Activated naive CD4-positive, alpha-beta T cell treated with anti-CD3 and anti-CD28 coated beads, Interleukin-2, amount 10 ng/mL, durations not matched to agents 7 days and 5 days (primary cell): Measurements from ENCODE around the gene CLIC1.

Experiments used
- CTCF ChIA-PET: fragments of 350-600 bp; sonication (Branson Sonifier 250); formaldehyde crosslinking; loops from one replicate; lab custom pipeline; 2021; ENCODE audit warnings: antibody characterized with exemption; lab: Charles Lee
- DNase-seq: peaks from one replicate; pipeline ENCODE4 v3.0.0-alpha.2; 2020
- H3K27ac Mint-ChIP-seq: one replicate; pipeline ENCODE4 v1.8.0; 2021; ENCODE audit warnings: mild to moderate bottlenecking, moderate library complexity, mixed read lengths
- H3K27me3 Mint-ChIP-seq: one replicate; pipeline ENCODE4 v1.8.0; 2021; ENCODE audit warnings: mild to moderate bottlenecking, mixed read lengths
- H3K36me3 Mint-ChIP-seq: one replicate; pipeline ENCODE4 v1.8.0; 2021; ENCODE audit warnings: mixed read lengths
- H3K4me1 Mint-ChIP-seq: one replicate; pipeline ENCODE4 v1.8.0; 2021; ENCODE audit warnings: mixed read lengths
- H3K4me3 Mint-ChIP-seq: one replicate; pipeline ENCODE4 v1.8.0; 2021; ENCODE audit warnings: mild to moderate bottlenecking, moderate library complexity, mixed read lengths
- H3K9me3 Mint-ChIP-seq: one replicate; pipeline ENCODE4 v1.8.0; 2021; ENCODE audit warnings: mixed read lengths

Gene CLIC1

DNA sequence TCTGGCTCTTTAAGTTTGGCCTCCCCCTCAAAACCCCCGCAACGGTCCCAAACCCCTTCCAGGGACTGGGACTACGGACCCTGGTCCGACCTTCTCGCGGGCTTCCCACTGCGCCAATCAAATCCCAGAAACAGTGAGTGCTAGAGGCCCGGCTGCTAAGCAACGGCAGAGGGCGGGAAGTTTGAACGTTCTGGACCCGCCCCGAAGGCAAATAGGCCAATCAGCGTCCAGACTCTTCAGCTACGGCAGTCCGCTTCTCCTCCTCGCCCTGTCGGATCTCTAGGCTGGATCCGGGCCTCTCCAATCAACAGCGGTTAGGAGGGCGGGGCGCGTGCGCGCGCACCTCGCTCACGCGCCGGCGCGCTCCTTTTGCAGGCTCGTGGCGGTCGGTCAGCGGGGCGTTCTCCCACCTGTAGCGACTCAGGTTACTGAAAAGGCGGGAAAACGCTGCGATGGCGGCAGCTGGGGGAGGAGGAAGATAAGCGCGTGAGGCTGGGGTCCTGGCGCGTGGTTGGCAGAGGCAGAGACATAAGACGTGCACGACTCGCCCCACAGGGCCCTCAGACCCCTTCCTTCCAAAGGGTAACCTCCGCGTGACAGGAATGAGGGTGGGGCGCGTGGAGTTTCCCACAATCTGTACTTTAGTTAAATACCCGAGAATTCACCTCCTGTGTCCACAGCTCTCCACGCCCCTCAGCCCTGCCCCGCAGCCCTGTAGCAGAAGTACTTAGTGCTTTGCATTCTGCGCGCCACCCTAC, 3.5 kb upstream of the CLIC1 start, which contains the start of gene MSH5:
TSS of gene MSH5 (plus strand) at position 367 of the 758 bp plus-strand sequence. CDS start 462 bp downstream, outside the sequence.
- CTCF ChIA-PET, result interaction anchor here (0.7 to 3.7 kb wide), 12 partner anchors 8 to 218 kb away, joined by 3 to 23 read pairs (median 4); partner anchors contain the start of genes ATP6V1G2 and DDAH2
- Mint-ChIP-seq H3K27me3 (peaks cover 5% of the 10 kb centered on the region), H3K4me3 (peak within 1 kb of the TSS; percentile 100), H3K36me3 (peaks cover 42% of the 10 kb centered on the region), H3K4me1 (peaks cover 52% of the 10 kb centered on the region), H3K9me3 (no peaks in the 10 kb centered on the region), H3K27ac (peak within 1 kb of the TSS; percentile 93)
- peak; percentile 98 for DNase-seq

DNA sequence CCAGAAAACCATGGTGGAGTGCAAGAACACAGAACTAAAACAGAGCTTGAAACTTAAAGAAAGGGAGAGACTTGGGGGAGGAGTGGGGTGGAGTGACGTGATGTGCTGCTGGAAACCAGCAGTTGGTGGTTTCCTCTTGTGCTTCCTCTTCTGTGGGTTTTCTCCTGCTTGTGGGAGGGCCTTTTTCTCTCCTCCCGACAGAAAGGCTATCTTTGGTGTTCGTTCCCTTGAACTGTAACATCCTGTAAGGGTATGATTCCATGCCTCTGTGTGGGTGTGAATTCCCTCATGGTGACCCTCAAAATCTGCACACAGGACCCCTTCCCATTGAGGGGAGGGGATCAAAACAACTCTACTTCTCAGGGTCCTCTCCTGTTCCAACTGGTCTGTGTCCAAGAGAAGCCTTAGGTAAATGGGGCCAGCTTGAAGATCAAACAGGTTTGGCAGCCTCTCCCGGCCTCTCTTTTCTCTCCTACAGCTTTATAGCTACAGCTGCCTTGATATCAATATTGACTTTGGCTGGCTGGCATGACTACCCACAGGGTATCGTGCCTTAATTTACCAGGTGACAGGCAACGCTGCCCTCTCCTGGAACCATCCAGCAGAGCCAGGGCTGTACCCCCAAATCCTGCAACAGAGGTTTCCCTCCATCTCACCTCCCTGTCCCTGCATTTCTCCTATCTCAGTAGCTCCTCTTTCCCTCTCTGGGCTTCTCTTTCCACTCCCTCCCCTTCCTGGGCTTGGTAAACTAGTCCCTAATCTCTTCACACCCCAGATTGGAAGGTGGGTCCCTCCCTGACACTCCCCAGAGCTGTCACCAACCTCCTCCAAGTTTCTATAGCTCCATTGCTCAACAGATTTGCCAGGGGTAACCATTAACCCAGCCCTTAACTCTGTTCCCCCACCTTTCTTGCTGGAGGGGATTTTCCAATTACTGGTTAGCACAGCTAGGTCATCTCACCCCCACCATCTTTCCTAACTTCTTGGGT, 2.0 kb upstream of the CLIC1 start:
- Mint-ChIP-seq H3K4me3 (peak overlapping the region; percentile 100), H3K27ac (peak overlapping the region; percentile 93), H3K36me3 (peaks cover 50% of the 10 kb centered on the region), H3K4me1 (peaks cover 66% of the 10 kb centered on the region), H3K27me3 (peaks cover 5% of the 10 kb centered on the region), H3K9me3 (no peaks in the 10 kb centered on the region)
- CTCF ChIA-PET, result interaction anchor here (0.7 to 3.7 kb wide), 22 partner anchors 9 to 192 kb away, joined by 3 to 23 read pairs (median 4); partner anchors contain the start of genes ATP6V1G2, DDAH2, GPANK1 and HSPA1B
- DNase-seq, result peak; percentile 84

DNA sequence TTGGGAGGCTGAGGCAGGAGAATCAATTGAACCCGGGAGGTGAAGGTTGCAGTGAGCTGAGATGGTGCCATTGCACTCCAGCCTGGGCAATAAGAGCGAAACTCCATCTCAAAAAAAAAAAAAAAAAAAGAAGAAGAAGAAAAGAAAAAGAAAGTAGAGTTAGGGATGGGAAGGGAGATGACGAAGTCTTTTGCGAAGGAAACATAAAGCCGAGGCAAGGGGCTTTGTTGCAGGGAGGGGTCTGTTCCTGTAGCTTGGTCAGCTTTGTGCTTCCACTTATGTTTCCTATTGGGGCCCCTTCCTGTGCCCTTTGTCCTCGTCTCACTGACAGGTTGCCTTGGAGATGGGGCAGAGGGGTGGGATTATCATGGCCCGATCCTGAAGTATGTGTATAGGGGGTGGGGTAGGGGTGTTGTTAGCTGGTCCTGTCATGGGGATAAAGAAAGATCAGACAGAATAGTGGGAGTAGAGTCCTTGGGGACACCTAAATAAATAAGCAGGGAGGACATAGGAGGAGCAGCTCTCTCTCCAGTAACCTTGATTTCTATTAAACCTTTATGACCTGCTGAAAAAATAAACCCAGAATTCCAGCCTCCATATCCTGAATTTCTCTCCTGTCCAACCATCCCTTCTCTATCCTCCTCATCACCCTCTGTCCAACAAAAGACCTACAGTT, 1.1 kb upstream of the CLIC1 start:
- H3K27me3 Mint-ChIP-seq, result peaks cover 5% of the 10 kb centered on the region
- H3K9me3 Mint-ChIP-seq, result no peaks in the 10 kb centered on the region
- H3K4me1 Mint-ChIP-seq, result peaks cover 69% of the 10 kb centered on the region
- H3K27ac Mint-ChIP-seq, result peak overlapping the region; percentile 93
- H3K4me3 Mint-ChIP-seq, result peak overlapping the region; percentile 100
- H3K36me3 Mint-ChIP-seq, result peaks cover 45% of the 10 kb centered on the region
- DNase-seq, result peak; percentile 55
- CTCF ChIA-PET, result interaction anchor here (0.8 to 3.7 kb wide), 11 partner anchors 8 to 94 kb away, joined by 3 to 23 read pairs (median 4); partner anchors contain the start of genes DDAH2, GPANK1, LY6G5C and VARS1

DNA sequence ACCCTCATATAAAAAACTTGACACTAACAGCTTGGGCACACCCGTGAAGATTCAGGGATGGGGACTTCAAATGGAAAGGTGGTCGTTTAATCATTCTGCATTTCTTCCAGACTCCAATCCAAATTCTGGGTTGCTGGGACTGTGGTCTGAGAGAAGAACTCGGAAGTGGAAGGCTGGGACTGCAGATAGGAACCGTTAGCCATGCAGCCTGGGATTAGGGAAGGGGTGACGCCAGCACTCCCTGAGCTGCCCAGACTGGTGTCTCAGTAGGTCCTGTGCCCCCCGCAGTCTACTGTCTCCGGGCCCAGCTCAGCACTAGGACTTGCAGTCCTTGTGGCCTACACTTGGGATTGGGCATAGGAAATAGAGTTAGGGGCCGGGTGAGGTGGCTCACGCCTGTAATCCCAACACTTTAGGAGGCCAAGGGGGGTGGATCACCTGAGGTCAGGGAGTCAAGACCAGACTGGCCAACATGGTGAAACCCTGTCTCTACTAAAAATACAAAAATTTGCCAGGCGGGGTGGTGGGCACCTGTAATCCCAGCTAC, 511 bp upstream of the CLIC1 start:
- peaks cover 5% of the 10 kb centered on the region for H3K27me3 Mint-ChIP-seq
- CTCF ChIA-PET, result interaction anchor here (0.8 to 3.7 kb wide), 8 partner anchors 7 to 95 kb away, joined by 3 to 23 read pairs (median 4); partner anchors contain the start of gene DDAH2
- DNase-seq, result no peak
- H3K36me3 Mint-ChIP-seq, result peaks cover 46% of the 10 kb centered on the region
- H3K4me3 Mint-ChIP-seq, result peak overlapping the region; percentile 100
- peak overlapping the region; percentile 93 for H3K27ac Mint-ChIP-seq
- H3K4me1 Mint-ChIP-seq, result peaks cover 72% of the 10 kb centered on the region
- H3K9me3 Mint-ChIP-seq, result no peaks in the 10 kb centered on the region

DNA sequence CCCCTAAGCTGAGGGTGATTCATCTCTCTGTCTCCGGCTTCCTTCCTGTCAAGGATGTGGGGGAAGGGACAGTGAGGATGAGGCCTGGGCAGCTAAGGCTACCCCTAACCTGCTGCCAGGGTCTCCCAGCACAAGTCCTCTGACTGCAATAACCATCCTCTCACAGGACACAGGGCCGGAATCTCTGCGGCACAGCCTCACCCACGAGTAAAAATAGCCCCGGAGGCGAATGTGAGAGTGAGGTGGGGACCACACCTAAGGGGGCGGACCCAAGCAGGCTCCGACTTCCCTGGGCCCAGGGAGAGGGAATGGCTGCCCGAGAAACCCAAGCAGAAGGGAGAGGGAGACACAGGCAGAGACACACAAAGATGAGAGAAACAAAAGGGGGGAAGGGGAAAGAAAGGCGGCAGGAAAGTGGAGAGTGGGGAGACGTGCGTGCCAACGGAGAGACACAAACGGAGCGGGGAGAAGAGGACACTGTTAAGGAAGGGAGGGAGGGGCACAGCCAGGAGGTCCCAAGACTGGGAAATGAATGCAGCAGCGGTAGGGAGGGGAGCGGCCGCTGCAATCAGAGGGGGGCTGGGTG, 1.4 kb downstream of the CLIC1 start:
- Mint-ChIP-seq H3K9me3 (no peaks in the 10 kb centered on the region), H3K27me3 (peaks cover 4% of the 10 kb centered on the region), H3K4me1 (peaks cover 72% of the 10 kb centered on the region), H3K4me3 (peak overlapping the region; percentile 100), H3K27ac (peak overlapping the region; percentile 93), H3K36me3 (peaks cover 52% of the 10 kb centered on the region)
- peak; percentile 74 for DNase-seq
- CTCF ChIA-PET, result interaction anchor here (0.6 to 1.3 kb wide), 2 partner anchors 9 to 35 kb away, joined by 3 to 5 read pairs; no protein-coding TSS in a partner anchor

DNA sequence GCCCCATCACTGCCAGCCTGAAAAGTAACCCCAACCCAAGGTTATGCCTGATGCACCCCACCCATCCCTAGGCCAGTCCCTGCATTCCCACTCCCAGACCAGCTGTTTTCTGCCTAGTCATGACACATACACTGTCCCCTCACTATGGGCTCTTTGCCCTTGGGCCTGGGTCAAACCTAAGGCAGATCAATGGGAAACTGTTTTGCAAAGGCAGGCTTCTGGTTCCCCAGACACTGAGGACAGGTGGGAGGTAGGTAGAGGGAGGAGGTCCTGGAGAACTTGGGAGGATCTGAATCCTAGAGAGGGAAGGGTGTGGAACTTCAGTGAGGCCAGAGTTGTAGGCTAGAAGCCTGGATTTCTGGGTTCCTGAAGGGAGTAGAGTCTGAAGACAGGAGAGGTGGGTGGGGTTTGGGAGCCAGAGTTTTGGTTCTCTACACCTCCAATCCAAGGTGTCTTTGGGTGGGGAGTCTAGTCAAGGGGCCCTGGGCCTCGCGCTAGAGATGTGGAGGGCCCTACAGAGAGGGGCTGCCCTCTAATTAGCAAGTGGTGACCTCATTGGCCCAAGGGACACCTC, 2.0 kb downstream of the CLIC1 start:
- Mint-ChIP-seq H3K4me1 (peaks cover 69% of the 10 kb centered on the region), H3K36me3 (peaks cover 52% of the 10 kb centered on the region), H3K9me3 (no peaks in the 10 kb centered on the region), H3K4me3 (peak overlapping the region; percentile 100), H3K27ac (peak overlapping the region; percentile 93), H3K27me3 (no peaks in the 10 kb centered on the region)
- CTCF ChIA-PET, result interaction anchor here (0.6 to 1.3 kb wide), 2 partner anchors 28 to 35 kb away, joined by 4 to 5 read pairs; no protein-coding TSS in a partner anchor
- DNase-seq, result no peak

DNA sequence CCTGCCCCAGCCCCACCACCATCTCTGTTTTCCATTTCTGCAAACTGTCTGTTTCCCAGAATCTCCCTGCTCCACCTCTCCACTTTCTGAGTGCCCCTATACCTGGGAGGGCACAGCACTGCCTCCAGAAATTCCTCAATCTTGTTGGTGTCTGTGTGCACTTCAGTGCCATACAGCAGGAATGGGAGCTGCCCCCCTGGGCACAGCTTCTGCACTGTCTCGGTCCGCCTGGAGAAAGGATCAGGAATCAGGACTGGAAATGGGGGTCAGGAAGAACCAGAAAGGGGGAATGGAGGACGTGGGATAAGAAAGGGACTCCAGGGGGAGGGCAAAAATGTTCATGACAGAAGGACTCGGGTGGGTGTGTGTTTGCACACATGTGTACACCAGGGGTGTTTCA, 2.6 kb downstream of the CLIC1 start:
- peak overlapping the region; percentile 93 for H3K27ac Mint-ChIP-seq

DNA sequence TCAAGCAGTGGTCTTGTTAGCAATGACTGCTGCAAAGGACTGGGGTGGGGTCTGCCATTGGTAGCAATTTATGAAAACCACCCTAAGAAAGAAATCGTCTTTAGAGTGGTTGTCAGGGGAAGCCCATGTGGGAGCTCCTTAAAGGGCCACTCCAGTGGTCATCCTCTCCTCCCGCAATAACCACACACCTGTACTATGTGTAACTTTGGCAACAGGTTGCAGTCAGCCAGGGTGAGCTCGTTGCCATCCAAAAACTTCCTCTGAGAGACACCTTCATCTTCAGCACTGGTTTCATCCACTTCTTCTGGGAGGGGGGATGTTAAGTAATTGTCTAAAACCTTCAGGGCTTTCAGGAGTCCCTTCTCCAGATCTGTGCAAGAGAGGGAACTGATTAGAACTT, 4.3 kb downstream of the CLIC1 start:
- no peak for DNase-seq
- Mint-ChIP-seq H3K4me3 (peak overlapping the region; percentile 12), H3K4me1 (peaks cover 67% of the 10 kb centered on the region), H3K36me3 (peaks cover 64% of the 10 kb centered on the region), H3K27me3 (no peaks in the 10 kb centered on the region), H3K27ac (peak overlapping the region; percentile 54), H3K9me3 (no peaks in the 10 kb centered on the region)
- CTCF ChIA-PET, result interaction anchor here (0.6 to 5.4 kb wide), 3 partner anchors 37 to 101 kb away, joined by 3 to 23 read pairs (median 4); no protein-coding TSS in a partner anchor

More for the DNA sequence above, 2.6 kb downstream of the CLIC1 start:
- H3K36me3 Mint-ChIP-seq, result peaks cover 54% of the 10 kb centered on the region
- peaks cover 69% of the 10 kb centered on the region for H3K4me1 Mint-ChIP-seq
- CTCF ChIA-PET, result interaction anchor here (0.6 to 5.4 kb wide), 2 partner anchors 28 to 36 kb away, joined by 4 to 23 read pairs; no protein-coding TSS in a partner anchor
- no peak for DNase-seq
- H3K9me3 Mint-ChIP-seq, result no peaks in the 10 kb centered on the region
- H3K27me3 Mint-ChIP-seq, result no peaks in the 10 kb centered on the region
- peak overlapping the region; percentile 100 for H3K4me3 Mint-ChIP-seq

DNA sequence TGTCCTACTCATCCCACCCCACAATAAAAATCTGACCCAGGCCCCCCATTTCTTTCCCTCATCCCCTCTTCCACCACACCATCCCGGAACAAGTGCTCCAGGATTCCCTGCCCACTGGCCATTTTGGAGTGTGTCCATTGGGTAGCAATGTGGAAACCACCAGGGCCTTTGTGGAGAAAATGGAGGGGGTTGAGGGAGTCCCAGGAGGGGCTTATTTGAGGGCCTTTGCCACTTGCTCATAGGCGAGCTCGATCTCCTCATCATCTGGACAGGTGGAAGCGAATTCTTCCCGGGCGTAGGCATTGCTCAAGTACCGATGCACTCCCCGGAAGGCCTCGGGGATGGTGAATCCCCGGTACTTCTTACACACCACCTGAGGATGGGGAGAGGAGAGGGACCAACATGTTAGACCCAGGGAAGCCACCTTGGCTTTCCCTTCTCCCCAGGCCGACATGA, 5.7 kb downstream of the CLIC1 start:
- Mint-ChIP-seq H3K27ac (peak overlapping the region; percentile 69), H3K4me3 (peak overlapping the region; percentile 88), H3K9me3 (no peaks in the 10 kb centered on the region), H3K36me3 (peaks cover 70% of the 10 kb centered on the region), H3K4me1 (peaks cover 76% of the 10 kb centered on the region), H3K27me3 (no peaks in the 10 kb centered on the region)
- CTCF ChIA-PET, result interaction anchor here (0.7 to 5.4 kb wide), 8 partner anchors 8 to 100 kb away, joined by 3 to 23 read pairs (median 8); partner anchors contain the start of genes HSPA1B, LSM2 and LY6G5C
- no peak for DNase-seq

DNA sequence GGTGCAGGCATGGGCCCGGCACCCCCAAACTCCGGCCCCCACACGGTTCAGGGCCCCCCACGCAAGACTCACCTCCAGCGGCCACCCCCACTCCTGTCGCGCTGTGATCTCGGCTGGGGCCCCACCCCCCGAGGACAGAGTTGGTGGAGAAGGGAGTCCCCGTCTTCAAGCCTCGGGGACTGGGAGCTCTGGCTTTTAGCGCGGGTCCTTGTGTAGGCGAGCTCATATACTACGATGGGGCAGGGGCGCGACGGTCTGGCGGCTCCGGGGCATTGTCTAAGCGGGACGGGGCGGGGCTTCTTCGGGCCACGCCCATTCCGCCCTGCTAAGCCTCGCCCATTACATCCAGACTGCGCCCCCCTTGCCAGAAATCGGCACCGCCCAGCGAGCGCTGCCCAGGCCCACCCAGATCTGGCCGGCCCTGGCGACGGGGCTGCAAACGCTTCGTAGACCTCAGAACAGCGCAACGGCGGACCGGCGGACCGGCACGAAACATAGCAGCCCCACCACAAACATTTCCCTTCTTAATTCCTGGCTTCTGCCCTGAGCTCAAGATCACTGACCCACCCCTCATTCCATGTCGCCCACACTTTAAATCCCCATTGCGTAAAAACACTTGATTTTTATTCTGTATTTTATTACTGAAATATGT, 6.2 kb downstream of the CLIC1 start:
- DNase-seq, result peak; percentile 74
- peaks cover 78% of the 10 kb centered on the region for H3K4me1 Mint-ChIP-seq
- H3K27ac Mint-ChIP-seq, result peak overlapping the region; percentile 69
- no peaks in the 10 kb centered on the region for H3K9me3 Mint-ChIP-seq
- H3K27me3 Mint-ChIP-seq, result no peaks in the 10 kb centered on the region
- CTCF ChIA-PET, result interaction anchor here (0.6 to 5.4 kb wide), 12 partner anchors 8 to 103 kb away, joined by 3 to 23 read pairs (median 5); partner anchors contain the start of genes GPANK1, HSPA1B, LSM2 and LY6G5C
- peaks cover 67% of the 10 kb centered on the region for H3K36me3 Mint-ChIP-seq
- peak overlapping the region; percentile 88 for H3K4me3 Mint-ChIP-seq

DNA sequence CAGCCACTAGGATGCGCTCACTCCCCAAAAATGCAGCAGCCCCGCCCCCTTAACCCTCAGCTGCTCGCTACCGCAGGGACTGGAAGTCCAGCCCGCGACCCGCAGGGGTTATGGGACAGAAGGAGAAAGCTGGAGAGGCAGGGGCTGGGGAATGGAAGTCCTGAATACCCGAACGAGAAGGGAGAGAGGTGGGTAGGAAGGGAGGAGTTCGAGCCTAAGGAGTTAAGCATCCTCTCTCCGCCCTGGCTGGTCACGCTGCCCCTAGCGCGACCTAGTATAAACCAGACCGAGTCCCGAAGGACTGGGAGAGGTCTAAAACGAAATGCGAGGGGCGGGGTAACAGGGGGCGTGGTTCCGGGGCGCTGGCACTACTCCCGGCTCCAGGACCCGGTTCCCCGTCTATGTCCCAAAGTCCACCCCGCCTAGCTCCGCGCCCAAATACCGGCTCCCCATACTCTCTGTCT, 6.8 kb downstream of the CLIC1 start:
- peak; percentile 87 for DNase-seq
- peaks cover 61% of the 10 kb centered on the region for H3K36me3 Mint-ChIP-seq
- H3K27ac Mint-ChIP-seq, result peak overlapping the region; percentile 69
- no peaks in the 10 kb centered on the region for H3K9me3 Mint-ChIP-seq
- no peaks in the 10 kb centered on the region for H3K27me3 Mint-ChIP-seq
- peaks cover 77% of the 10 kb centered on the region for H3K4me1 Mint-ChIP-seq
- CTCF ChIA-PET, result interaction anchor here (0.6 to 5.4 kb wide), 13 partner anchors 9 to 103 kb away, joined by 3 to 23 read pairs (median 5); partner anchors contain the start of genes GPANK1, HSPA1B, LSM2 and LY6G5C
- H3K4me3 Mint-ChIP-seq, result peak overlapping the region; percentile 88
